OCI-LY3 (cell line): ENCODE results near the gene HS2ST1.
"Not testable (repeated sequence)": the region's sequence is repeated elsewhere in the genome, so short reads cannot be mapped to it uniquely, and the experiment has no call there.

Experiments
- H2AFZ ChIP-seq: fragments of 200-600, 300-600 bp; shearing (Covaris generic); 2 replicates; pipeline ENCODE4 v1.6.0; 2014; ENCODE audit warnings: antibody characterized with exemption, low read depth, low read length
- H3K27ac ChIP-seq: fragments of 200-600, 300-600 bp; sonication (generic); 2 replicates; pipeline ENCODE4 v1.5.1; 2014; ENCODE audit warnings: mild to moderate bottlenecking, low read length, moderate library complexity, mixed read lengths
- H3K27me3 ChIP-seq: fragments of 200-600, 300-600 bp; sonication (generic); 2 replicates; pipeline ENCODE4 v1.6.1; 2014; ENCODE audit warnings: low read depth, low read length, mixed read lengths
- H3K36me3 ChIP-seq: fragments of 200-600, 300-600 bp; sonication (generic); replicated peaks from 2 replicates; pipeline ENCODE3; 2014; ENCODE audit warnings: low read depth, low read length, mixed read lengths
- H3K4me1 ChIP-seq: fragments of 300-600, 200-600 bp; sonication (generic); 2 replicates; pipeline ENCODE4 v1.6.1; 2014; ENCODE audit warnings: low read length, mixed read lengths
- H3K4me2 ChIP-seq: fragments of 200-600, 300-600 bp; sonication (generic); 2 replicates; pipeline ENCODE4 v1.6.1; 2014; ENCODE audit warnings: low read length, mixed read lengths
- H3K4me3 ChIP-seq: fragments of 300-600, 200-600 bp; sonication (generic); 2 replicates; pipeline ENCODE4 v1.5.1; 2014; ENCODE audit warnings: antibody characterized with exemption, mild to moderate bottlenecking, low read length, moderate library complexity
- H3K79me2 ChIP-seq: fragments of 300-600, 200-600 bp; shearing (Covaris generic); 2 replicates; pipeline ENCODE4 v1.6.1; 2014; ENCODE audit warnings: mild to moderate bottlenecking, low read length, mixed read lengths
- H3K9ac ChIP-seq: fragments of 300-600, 200-600 bp; shearing (Covaris generic); 2 replicates; pipeline ENCODE4 v1.6.0; 2014; ENCODE audit warnings: mild to moderate bottlenecking, low read length, moderate library complexity
- H3K9me3 ChIP-seq: fragments of 200-600, 300-600 bp; shearing (Covaris generic); 2 replicates; pipeline ENCODE4 v1.6.1; 2014; ENCODE audit warnings: low read length, mixed read lengths; ENCODE audit not compliant: insufficient read depth
- H4K20me1 ChIP-seq: fragments of 200-600, 300-600 bp; sonication (generic); 2 replicates; pipeline ENCODE4 v1.6.1; 2016; ENCODE audit warnings: low read length, mixed read lengths; ENCODE audit not compliant: insufficient read depth
- CTCF ChIP-seq: fragments of 200-600, 300-600 bp; sonication (generic); IDR thresholded peaks from 2 replicates; pipeline ENCODE4 v1.5.1; 2014; ENCODE audit warnings: antibody characterized with exemption, low read length, low read depth
- EZH2phosphoT487 ChIP-seq: fragments of 200-600 bp; shearing (Covaris generic); IDR thresholded peaks from 2 replicates; pipeline ENCODE4 v1.6.1; 2018; ENCODE audit warnings: antibody characterized with exemption, mixed run types, low read depth

The HS2ST1 gene

GRCh38 chr1:86914601-86914997 is at the start of gene HS2ST1:
Gene HS2ST1 (plus strand): TSS chr1:86914635.
- Histone ChIP-seq H3K27me3 (no peaks in the 10 kb centered on the region), H2AFZ (peak within 1 kb of the TSS; percentile 42; the same call in 1 of the 2 replicates), H3K4me2 (peak within 1 kb of the TSS; percentile 100), H3K79me2 (peaks cover 95% of the 10 kb centered on the region), H3K9me3 (no peaks in the 10 kb centered on the region), H3K9ac (peak within 1 kb of the TSS; percentile 98), H3K36me3 (peaks cover 27% of the 10 kb centered on the region), H4K20me1 (peaks cover 43% of the 10 kb centered on the region), H3K4me3 (peak within 1 kb of the TSS; percentile 98), H3K27ac (peak within 1 kb of the TSS; percentile 83), H3K4me1 (peaks cover 23% of the 10 kb centered on the region)
- TF ChIP-seq EZH2phosphoT487 (no peak), CTCF (no peak)

- Histone ChIP-seq H3K9ac (no peak overlapping the region), H3K4me1 (peaks cover 23% of the 10 kb centered on the region), H3K79me2 (peaks cover 17% of the 10 kb centered on the region), H4K20me1 (no peaks in the 10 kb centered on the region), H3K27me3 (no peaks in the 10 kb centered on the region), H3K9me3 (no peaks in the 10 kb centered on the region), H3K27ac (peak overlapping the region; percentile 57), H3K4me2 (peak overlapping the region; percentile 43), H3K4me3 (peak overlapping the region; percentile 12; the same call in 1 of the 2 replicates), H3K36me3 (peaks cover 12% of the 10 kb centered on the region), H2AFZ (no peak overlapping the region)
- TF ChIP-seq CTCF (no peak), EZH2phosphoT487 (no peak)
Measured at GRCh38 chr1:86865973-86866637, 48.3 kb upstream of the HS2ST1 start.

- peak overlapping the region; percentile 43 for H3K4me2 ChIP-seq
Measured at GRCh38 chr1:86866665-86867064, 47.8 kb upstream of the HS2ST1 start.

GRCh38 chr1:86867278-86867677 is 47.2 kb upstream of the HS2ST1 start:
- H3K79me2 ChIP-seq, result peaks cover 17% of the 10 kb centered on the region
- H3K36me3 ChIP-seq, result peaks cover 12% of the 10 kb centered on the region
- H4K20me1 ChIP-seq, H3K9ac ChIP-seq, H3K27me3 ChIP-seq, H3K9me3 ChIP-seq, H3K4me2 ChIP-seq, H3K27ac ChIP-seq, H2AFZ ChIP-seq, H3K4me3 ChIP-seq: not testable (repeated sequence)
- H3K4me1 ChIP-seq, result peaks cover 31% of the 10 kb centered on the region

More at GRCh38 chr1:86866665-86867064, 47.8 kb upstream of the HS2ST1 start:
- H3K4me3 ChIP-seq, result 0 out of 2 replicates have a peak overlapping the region, but pooled peaks have one; percentile 12
- peaks cover 12% of the 10 kb centered on the region for H3K36me3 ChIP-seq
- peaks cover 17% of the 10 kb centered on the region for H3K79me2 ChIP-seq
- peaks cover 28% of the 10 kb centered on the region for H3K4me1 ChIP-seq
- no peak overlapping the region for H3K9ac ChIP-seq
- TF ChIP-seq EZH2phosphoT487 (no peak), CTCF (no peak)
- no peaks in the 10 kb centered on the region for H3K27me3 ChIP-seq
- H3K27ac ChIP-seq, result peak overlapping the region; percentile 57
- no peaks in the 10 kb centered on the region for H3K9me3 ChIP-seq
- no peaks in the 10 kb centered on the region for H4K20me1 ChIP-seq
- no peak overlapping the region for H2AFZ ChIP-seq
